ENCODE measurements around the gene GNG8. TPM values are rescaled to one million over a fixed set of nuclear protein-coding genes. Genes with fewer than 3 reads are reported as not detected.

GNG8 gene
- total and polyA plus RNA-seq, 9 of the 15 experiments (the other 6 are each of a cell fraction or from before 2014, with no cell fraction given) = 1.3 TPM; not detected in 8

DNA sequence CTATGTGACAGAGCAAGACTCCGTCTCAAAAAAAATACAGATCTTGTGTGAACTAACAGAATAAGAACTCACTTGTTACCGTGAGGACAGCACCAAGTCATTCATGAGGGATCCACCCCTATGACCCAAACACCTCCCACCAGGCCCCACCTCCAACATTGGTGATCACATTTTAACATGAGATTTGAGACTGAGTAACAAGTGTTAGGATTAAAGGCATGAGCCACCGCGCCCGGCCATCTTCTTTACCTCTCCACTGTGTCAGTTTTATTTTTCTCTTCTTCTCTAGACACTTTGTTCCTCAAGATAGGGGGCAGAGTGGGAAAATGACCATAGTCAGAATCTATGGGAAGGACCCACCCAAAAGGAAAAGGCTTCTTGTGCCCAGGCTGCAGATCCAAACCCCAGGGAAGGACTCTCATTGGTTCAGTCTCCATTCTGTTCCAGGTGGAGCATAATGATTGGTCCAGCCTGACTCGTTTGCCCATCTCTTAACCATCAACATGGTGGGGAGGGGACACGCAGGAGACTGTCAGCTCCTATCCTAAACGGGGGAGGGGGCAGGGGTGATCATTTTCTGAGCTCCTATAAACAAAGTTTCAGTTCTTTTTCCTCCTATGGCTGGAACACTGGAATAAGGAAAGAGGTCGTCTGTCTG lies 36.2 kb downstream of the GNG8 start:
- peaks cover 11% of the 10 kb centered on the region for H3K9me3 ChIP-seq (replicated peaks; ENCODE audit: control insufficient read depth, insufficient read depth, low read depth, low read length)
- ATAC-seq = no peak
- no TSS peak for BruUV-seq (replicated peaks)
- WGBS (ENCODE audit: insufficient coverage, low coverage, missing lambda C conversion rate) = 58% methylated on average over 9 of the region's 9 CpGs
- in situ Hi-C loops (cut with MboI) (no loop called here), intact Hi-C loops (cut with micrococcal nuclease) (no loop called here)
- no peaks in the 10 kb centered on the region for H3K27me3 ChIP-seq (ENCODE audit: control insufficient read depth in 2 of 2, insufficient read depth in 2 of 2, low read length in 2 of 2)
- H3K79me2 ChIP-seq (ENCODE audit: control insufficient read depth, insufficient read depth, low read length) = peaks cover 37% of the 10 kb centered on the region
- DNase-seq (ENCODE audit: extremely low read depth in 1 of 4, low spot score in 3 of 4) = no peak
- ChIA-PET POLR2A (interaction anchor here (0.8 to 1.7 kb wide), 8 partner anchors 8 to 267 kb away, joined by 3 to 7 read pairs (median 3); partner anchors contain the start of gene DACT3), CTCF (ENCODE audit: low intra/inter-chr PET ratio) (interaction anchor here (0.6 kb wide), 1 partner anchor 252 kb away, joined by 3 read pairs; no protein-coding TSS in a partner anchor)
- peaks cover 15 to 43% of the 10 kb centered on the region in 2 experiments; a peak in 4 of 5 replicates for H3K4me1 ChIP-seq (replicated peaks in 1 of 2; ENCODE audit: control insufficient read depth in 2 of 2, insufficient read depth in 2 of 2, low read length in 2 of 2)
- peak overlapping the region; percentile 98 for H3K4me2 ChIP-seq (ENCODE audit: insufficient read depth, low read length)
- no peaks in the 10 kb centered on the region for H3K9me1 ChIP-seq (ENCODE audit: control insufficient read depth, insufficient read depth, low read length)
- peaks cover 20% of the 10 kb centered on the region for H4K20me1 ChIP-seq (replicated peaks; ENCODE audit: control insufficient read depth, insufficient read depth, low read length)
- FAIRE-seq = no peak
- peak overlapping the region; percentile 79 for H3K4me3 ChIP-seq
- H2AFZ ChIP-seq (ENCODE audit: low read depth, low read length) = peak overlapping the region; percentile 100
- peaks cover 20% of the 10 kb centered on the region; the same call in 1 of the 3 replicates for H3K36me3 ChIP-seq (ENCODE audit: control insufficient read depth, insufficient read depth, low read length)
- peak overlapping the region; percentile 99 to 100; a peak in 3 of 4 replicates for H3K9ac ChIP-seq (ENCODE audit: insufficient read depth in 1 of 2, low read depth in 2 of 2, low read length in 2 of 2)
- peak overlapping the region; percentile 100 for H3K27ac ChIP-seq (ENCODE audit: extremely low read depth, low read depth, low read length)
- no peak for TF ChIP-seq NKRF (IDR thresholded peaks at IDR 0.05; ENCODE audit: borderline replicate concordance)
- TF ChIP-seq ZNF282 (CRISPR knock-in tag; IDR thresholded peaks at IDR 0.05) = no peak
- no peak for TF ChIP-seq CSDE1 (IDR thresholded peaks at IDR 0.05)
- TF ChIP-seq PHF20 (IDR thresholded peaks at IDR 0.05; ENCODE audit: partially characterized antibody) = no peak
- no peak for TF ChIP-seq ZNF23 (CRISPR knock-in tag; IDR thresholded peaks at IDR 0.05)
- no peak for TF ChIP-seq SIN3B (IDR thresholded peaks at IDR 0.05; ENCODE audit: low read depth)
- TF ChIP-seq TEAD1 (CRISPR knock-in tag; IDR thresholded peaks at IDR 0.05) = no peak
- no peak for TF ChIP-seq TCFL5 (CRISPR knock-in tag; conservative IDR thresholded peaks at IDR 0.05)
- no peak for TF ChIP-seq ARID1B (IDR thresholded peaks at IDR 0.05)
- no peak for TF ChIP-seq RBM17 (IDR thresholded peaks at IDR 0.05; ENCODE audit: borderline replicate concordance, low read depth, low read length)
- no peak for TF ChIP-seq CC2D1A (IDR thresholded peaks at IDR 0.05)
- no peak for TF ChIP-seq SPI1 (IDR thresholded peaks at IDR 0.05; ENCODE audit: borderline replicate concordance, low read depth, low read length)
- no peak for TF ChIP-seq L3MBTL2 (IDR thresholded peaks at IDR 0.05)
- TF ChIP-seq ZNF146 (CRISPR knock-in tag; IDR thresholded peaks at IDR 0.05; ENCODE audit: unreplicated experiment) = no peak
- no peak for TF ChIP-seq NR0B1 (IDR thresholded peaks at IDR 0.05; ENCODE audit: partially characterized antibody)
- TF ChIP-seq POLR3G (IDR thresholded peaks at IDR 0.05; ENCODE audit: extremely low read depth, insufficient read length, insufficient replicate concordance) = no peak
- no peak for TF ChIP-seq HES1 (IDR thresholded peaks at IDR 0.05; ENCODE audit: low read depth)
- TF ChIP-seq, protein P1, sequence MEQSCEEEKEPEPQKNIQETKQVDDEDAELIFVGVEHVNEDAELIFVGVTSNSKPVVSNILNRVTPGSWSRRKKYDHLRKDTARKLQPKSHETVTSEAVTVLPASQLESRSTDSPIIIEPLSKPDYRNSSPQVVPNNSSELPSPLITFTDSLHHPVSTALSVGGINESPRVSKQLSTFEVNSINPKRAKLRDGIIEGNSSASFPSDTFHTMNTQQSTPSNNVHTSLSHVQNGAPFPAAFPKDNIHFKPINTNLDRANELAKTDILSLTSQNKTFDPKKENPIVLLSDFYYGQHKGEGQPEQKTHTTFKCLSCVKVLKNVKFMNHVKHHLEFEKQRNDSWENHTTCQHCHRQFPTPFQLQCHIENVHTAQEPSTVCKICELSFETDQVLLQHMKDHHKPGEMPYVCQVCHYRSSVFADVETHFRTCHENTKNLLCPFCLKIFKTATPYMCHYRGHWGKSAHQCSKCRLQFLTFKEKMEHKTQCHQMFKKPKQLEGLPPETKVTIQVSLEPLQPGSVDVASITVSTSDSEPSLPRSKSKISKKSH (CRISPR knock-in tag; IDR thresholded peaks at IDR 0.05) = no peak

All from K562 (cell line).